Esophagus mucosa (tissue), 1 donor: ENCODE measurements around the gene PTGES2. TPM values are rescaled to one million over a fixed set of nuclear protein-coding genes. Genes with fewer than 3 reads are reported as not detected.
"Not testable (repeated sequence)": the region's sequence is repeated elsewhere in the genome, so short reads cannot be mapped to it uniquely, and the experiment has no call there.

ENCODE experiments used
- ATAC-seq: fragments of 200-7000 bp; cut with Tn5 transposase; one replicate; pipeline ENCODE4 v1.9.1; 2020
- total RNA-seq: library from RNA; stranded (reverse); gene quantifications from one replicate; pipeline ENCODE4 v1.2.4, GENCODE V29; 2023
- donor health status: DM: yes; HTN: yes; CAD: no.

PTGES2 gene
- total RNA-seq, 1 donor from 2014 or later, result 52.0 TPM

GRCh38 chr9:128118971-128119665 is 8.4 kb downstream of the PTGES2 start:
- no peak for ATAC-seq

- ATAC-seq, result no peak
Measured at GRCh38 chr9:128118472-128118857, 9.1 kb downstream of the PTGES2 start.

GRCh38 chr9:128117613-128118471 is 9.7 kb downstream of the PTGES2 start:
- ATAC-seq, result peak; percentile 73

- no peak for ATAC-seq
Measured at GRCh38 chr9:128116104-128117083, 11.1 kb downstream of the PTGES2 start.

GRCh38 chr9:128115187-128116103 is 12.1 kb downstream of the PTGES2 start:
- ATAC-seq, result peak; percentile 14

- ATAC-seq, result no peak
Measured at GRCh38 chr9:128114326-128115186, 13.0 kb downstream of the PTGES2 start.

GRCh38 chr9:128113526-128114325 is 13.8 kb downstream of the PTGES2 start:
- ATAC-seq, result no peak

GRCh38 chr9:128111726-128112125 is 15.8 kb downstream of the PTGES2 start:
- not testable (repeated sequence) for ATAC-seq

GRCh38 chr9:128109050-128109709 is 18.3 kb downstream of the PTGES2 start:
- no peak for ATAC-seq

- ATAC-seq, result no peak
Measured at GRCh38 chr9:128108269-128109049, 19.1 kb downstream of the PTGES2 start.

GRCh38 chr9:128107468-128108268 is 19.9 kb downstream of the PTGES2 start:
- peak; percentile 12 for ATAC-seq

GRCh38 chr9:128106940-128107467 is 20.5 kb downstream of the PTGES2 start:
- ATAC-seq, result peak; percentile 10

- peak; percentile 2 for ATAC-seq
Measured at GRCh38 chr9:128106181-128106939, 21.2 kb downstream of the PTGES2 start.

- no peak for ATAC-seq
Measured at GRCh38 chr9:128105538-128106175, 21.9 kb downstream of the PTGES2 start.

- ATAC-seq, result no peak
Measured at GRCh38 chr9:128104171-128104618, 23.3 kb downstream of the PTGES2 start.

- ATAC-seq, result no peak
Measured at GRCh38 chr9:128103589-128103962, 24.0 kb downstream of the PTGES2 start.
